ENCODE data around the gene RPP40.

RPP40 gene

GRCh38 chr6:4967301-4968030 lies 36.4 kb downstream of the RPP40 start:
- no peaks in the 10 kb centered on the region for H3K9me3 ChIP-seq (ENCODE audit: control insufficient read depth, low read depth, low read length)

DNA sequence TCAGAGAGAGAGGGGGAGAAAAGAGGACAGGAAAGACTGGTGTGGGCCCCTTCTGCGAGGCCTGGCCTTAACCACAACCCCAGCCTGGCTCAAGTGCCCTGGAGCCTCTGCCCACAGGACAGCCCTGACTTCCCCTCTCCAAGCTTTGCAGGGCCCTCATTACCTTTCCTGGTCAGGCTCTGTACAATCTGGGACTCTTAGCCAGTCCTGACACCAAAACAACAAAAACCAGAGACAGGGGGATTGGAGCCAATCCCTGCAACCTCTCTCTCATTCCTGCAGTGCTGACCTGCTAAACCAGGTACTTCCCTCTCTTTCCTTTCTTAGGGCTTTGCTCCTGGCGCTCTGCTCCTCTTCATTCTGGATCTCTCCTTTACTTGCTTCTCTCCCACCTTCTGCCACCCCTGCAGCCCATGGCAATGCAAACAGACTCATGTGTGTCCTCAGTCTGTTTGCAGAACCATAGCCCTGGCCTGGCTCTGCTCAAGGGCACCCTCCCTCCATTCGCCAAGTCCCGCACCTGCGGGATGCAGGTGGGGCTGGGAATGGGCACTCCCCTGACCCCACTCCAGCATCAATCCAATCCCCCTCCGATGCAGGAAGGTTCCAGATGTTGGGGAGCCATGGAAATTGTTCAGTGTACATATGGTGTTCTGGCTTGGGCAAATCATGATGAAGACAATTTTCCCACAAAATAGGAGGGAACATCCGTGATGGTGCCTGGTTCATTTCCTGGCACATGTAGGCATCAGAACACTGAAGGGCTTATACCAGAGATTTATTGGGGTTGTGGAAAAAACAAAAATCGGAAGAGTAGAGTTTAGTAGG lies 38.1 kb downstream of the RPP40 start:
- H3K27me3 ChIP-seq (ENCODE audit: control insufficient read depth, insufficient read depth, low read length), result no peaks in the 10 kb centered on the region
- no peaks in the 10 kb centered on the region for H3K9me3 ChIP-seq (ENCODE audit: control insufficient read depth, low read depth, low read length)
- H3K27ac ChIP-seq (ENCODE audit: low read length), result no peak overlapping the region
- no peak overlapping the region for H3K4me3 ChIP-seq (ENCODE audit: low read length)
- H3K9ac ChIP-seq (ENCODE audit: low read length), result no peak overlapping the region
- no peaks in the 10 kb centered on the region for H3K4me1 ChIP-seq (ENCODE audit: control insufficient read depth, low read depth, low read length)
- H3K36me3 ChIP-seq (ENCODE audit: control insufficient read depth, low read depth, low read length), result no peaks in the 10 kb centered on the region

More at GRCh38 chr6:4967301-4968030, 36.4 kb downstream of the RPP40 start:
- Histone ChIP-seq H3K27ac (ENCODE audit: low read length) (no peak overlapping the region), H3K27me3 (ENCODE audit: control insufficient read depth, insufficient read depth, low read length) (no peaks in the 10 kb centered on the region), H3K4me3 (ENCODE audit: low read length) (no peak overlapping the region), H3K4me1 (ENCODE audit: control insufficient read depth, low read depth, low read length) (no peaks in the 10 kb centered on the region), H3K36me3 (ENCODE audit: control insufficient read depth, low read depth, low read length) (no peaks in the 10 kb centered on the region), H3K9ac (ENCODE audit: low read length) (no peak overlapping the region)

DNA sequence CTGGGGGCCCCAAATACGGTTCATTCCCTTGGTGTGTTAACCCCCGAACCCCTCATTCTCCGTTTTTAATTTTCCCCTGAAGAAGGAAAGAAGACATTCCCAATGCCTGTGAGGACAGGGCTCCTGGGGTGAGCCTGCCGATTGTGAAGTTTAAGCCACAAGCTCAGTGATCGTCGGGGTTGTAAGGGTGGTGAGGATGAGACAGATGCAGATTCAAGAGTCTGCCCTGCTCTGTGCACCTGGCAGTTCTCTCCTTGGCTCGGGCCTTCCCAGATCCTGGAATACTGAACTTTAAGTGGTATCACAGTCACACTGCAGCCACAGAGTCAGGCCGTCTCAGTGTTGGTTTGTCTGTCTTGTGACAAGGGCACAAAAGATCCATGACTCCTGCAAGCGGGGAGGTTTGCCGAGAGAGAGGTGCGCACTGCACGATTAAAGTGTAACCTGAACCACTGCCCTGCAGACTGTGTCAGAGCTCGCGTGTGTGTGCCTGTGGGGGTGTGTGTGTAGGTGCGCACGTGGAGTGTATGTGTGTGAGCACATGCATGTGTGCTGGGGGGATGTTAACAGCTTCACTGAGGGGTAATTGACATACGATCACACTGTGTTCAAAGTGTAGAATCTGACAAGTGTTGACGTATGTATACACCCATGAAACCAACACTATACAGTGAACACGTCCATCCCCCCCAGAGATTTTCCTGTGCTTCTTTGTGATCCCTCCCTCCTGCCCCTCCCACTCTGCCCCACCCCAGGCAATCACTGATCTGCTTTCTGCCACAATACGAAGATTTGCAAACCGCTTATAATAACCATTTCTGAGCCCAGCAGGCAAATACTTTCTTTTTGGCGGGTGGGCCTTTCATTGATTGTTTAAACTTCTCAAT lies 38.9 kb downstream of the RPP40 start:
- no peak overlapping the region for H3K9ac ChIP-seq (ENCODE audit: low read length)
- H3K9me3 ChIP-seq (ENCODE audit: control insufficient read depth, low read depth, low read length), result no peaks in the 10 kb centered on the region
- no peaks in the 10 kb centered on the region for H3K36me3 ChIP-seq (ENCODE audit: control insufficient read depth, low read depth, low read length)
- H3K4me3 ChIP-seq (ENCODE audit: low read length), result no peak overlapping the region
- H3K4me1 ChIP-seq (ENCODE audit: control insufficient read depth, low read depth, low read length), result no peaks in the 10 kb centered on the region
- H3K27me3 ChIP-seq (ENCODE audit: control insufficient read depth, insufficient read depth, low read length), result no peaks in the 10 kb centered on the region
- no peak overlapping the region for H3K27ac ChIP-seq (ENCODE audit: low read length)

DNA sequence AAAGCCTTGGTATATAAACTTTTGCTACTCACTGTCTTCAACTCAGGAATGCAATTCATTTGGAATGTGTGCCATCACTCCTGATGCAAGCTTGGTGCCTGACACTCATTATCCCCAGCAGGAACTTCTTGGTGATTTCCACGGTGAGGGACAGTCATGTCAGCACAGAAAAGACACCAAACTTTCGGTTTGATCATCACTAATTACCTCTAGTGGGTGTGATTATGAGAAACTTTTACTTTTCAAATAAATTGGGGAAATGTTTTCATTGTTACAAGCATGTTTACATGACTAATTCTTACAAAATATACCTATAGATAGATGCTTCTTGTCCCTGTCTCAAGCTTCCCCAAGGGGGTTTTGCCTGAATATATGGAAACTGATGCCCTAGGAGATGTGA lies 40.9 kb downstream of the RPP40 start:
- no peak overlapping the region for H3K4me3 ChIP-seq (ENCODE audit: low read length)
- no peaks in the 10 kb centered on the region for H3K9me3 ChIP-seq (ENCODE audit: control insufficient read depth, low read depth, low read length)
- peaks cover 4% of the 10 kb centered on the region for H3K4me1 ChIP-seq (ENCODE audit: control insufficient read depth, low read depth, low read length)
- no peak overlapping the region for H3K27ac ChIP-seq (ENCODE audit: low read length)
- no peaks in the 10 kb centered on the region for H3K27me3 ChIP-seq (ENCODE audit: control insufficient read depth, insufficient read depth, low read length)
- no peak overlapping the region for H3K9ac ChIP-seq (ENCODE audit: low read length)
- no peaks in the 10 kb centered on the region for H3K36me3 ChIP-seq (ENCODE audit: control insufficient read depth, low read depth, low read length)

- Histone ChIP-seq H3K9ac (ENCODE audit: low read length) (no peak overlapping the region), H3K36me3 (ENCODE audit: control insufficient read depth, low read depth, low read length) (no peaks in the 10 kb centered on the region), H3K4me1 (ENCODE audit: control insufficient read depth, low read depth, low read length) (peaks cover 4% of the 10 kb centered on the region), H3K27me3 (ENCODE audit: control insufficient read depth, insufficient read depth, low read length) (no peaks in the 10 kb centered on the region), H3K4me3 (ENCODE audit: low read length) (no peak overlapping the region), H3K27ac (ENCODE audit: low read length) (no peak overlapping the region), H3K9me3 (ENCODE audit: control insufficient read depth, low read depth, low read length) (no peaks in the 10 kb centered on the region)
These were observed 42.3 kb downstream of the RPP40 start for GRCh38 chr6:4961322-4962168.

DNA sequence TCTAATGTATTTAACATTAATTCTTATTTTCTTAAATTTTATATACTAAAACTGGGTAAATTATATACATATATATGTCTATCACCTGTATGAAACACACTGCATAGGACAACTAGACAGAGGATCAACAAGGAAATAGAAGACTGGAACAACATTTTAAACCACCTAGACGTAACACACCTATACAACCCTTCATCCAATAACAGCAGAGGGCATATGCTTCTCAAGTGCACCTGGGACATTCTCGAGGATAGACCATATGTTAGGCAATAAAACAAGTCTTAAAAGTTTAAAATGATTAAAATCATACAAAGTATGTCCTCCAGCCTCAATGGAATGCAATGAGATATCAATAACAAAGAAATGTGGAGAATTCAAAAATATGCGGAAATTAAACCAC lies 45.2 kb downstream of the RPP40 start:
- no peak overlapping the region for H3K27ac ChIP-seq (ENCODE audit: low read length)
- no peak overlapping the region for H3K4me3 ChIP-seq (ENCODE audit: low read length)
- H3K4me1 ChIP-seq (ENCODE audit: control insufficient read depth, low read depth, low read length), result peaks cover 4% of the 10 kb centered on the region
- no peaks in the 10 kb centered on the region for H3K9me3 ChIP-seq (ENCODE audit: control insufficient read depth, low read depth, low read length)
- H3K27me3 ChIP-seq (ENCODE audit: control insufficient read depth, insufficient read depth, low read length), result no peaks in the 10 kb centered on the region
- peaks cover 18% of the 10 kb centered on the region for H3K36me3 ChIP-seq (ENCODE audit: control insufficient read depth, low read depth, low read length)
- no peak overlapping the region for H3K9ac ChIP-seq (ENCODE audit: low read length)

DNA sequence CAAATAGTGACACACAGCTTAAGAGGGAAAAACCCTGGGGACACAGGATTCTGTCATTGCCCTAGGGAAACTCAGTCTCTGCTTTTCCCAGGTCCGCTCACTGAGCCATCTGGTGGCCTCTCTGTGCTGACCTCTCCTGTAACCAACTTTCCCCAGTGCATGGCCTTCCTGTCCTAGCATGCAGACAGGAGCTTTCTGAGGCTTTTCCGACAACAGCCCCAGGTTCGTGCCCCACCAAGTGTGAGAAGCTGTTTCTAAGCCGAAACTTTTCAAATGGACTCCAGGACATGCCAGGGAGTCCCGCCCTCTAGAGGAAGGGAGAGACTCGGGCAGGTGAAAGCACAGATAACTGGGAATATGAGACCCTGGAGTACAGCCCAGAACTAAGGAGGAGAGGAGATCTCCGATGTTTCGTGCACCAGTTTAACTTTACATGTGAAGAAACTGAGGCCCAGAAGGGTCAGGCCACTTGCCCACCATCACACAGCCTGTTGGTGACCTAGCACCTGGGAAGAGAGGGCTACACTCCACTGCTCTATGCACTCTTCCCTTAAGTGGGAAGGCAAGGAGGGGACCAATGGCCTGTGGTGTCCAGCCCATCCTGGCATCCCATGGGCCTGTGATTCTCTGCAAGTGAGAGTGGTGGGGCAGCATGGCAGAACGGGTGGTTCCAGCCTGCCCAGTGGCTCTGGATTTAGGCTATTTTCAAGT lies 46.2 kb downstream of the RPP40 start:
- no peak overlapping the region for H3K4me3 ChIP-seq (ENCODE audit: low read length)
- H3K9ac ChIP-seq (ENCODE audit: low read length), result no peak overlapping the region
- H3K27me3 ChIP-seq (ENCODE audit: control insufficient read depth, insufficient read depth, low read length), result no peaks in the 10 kb centered on the region
- no peak overlapping the region for H3K27ac ChIP-seq (ENCODE audit: low read length)
- no peaks in the 10 kb centered on the region for H3K9me3 ChIP-seq (ENCODE audit: control insufficient read depth, low read depth, low read length)
- H3K4me1 ChIP-seq (ENCODE audit: control insufficient read depth, low read depth, low read length), result peaks cover 4% of the 10 kb centered on the region
- peaks cover 21% of the 10 kb centered on the region for H3K36me3 ChIP-seq (ENCODE audit: control insufficient read depth, low read depth, low read length)

DNA sequence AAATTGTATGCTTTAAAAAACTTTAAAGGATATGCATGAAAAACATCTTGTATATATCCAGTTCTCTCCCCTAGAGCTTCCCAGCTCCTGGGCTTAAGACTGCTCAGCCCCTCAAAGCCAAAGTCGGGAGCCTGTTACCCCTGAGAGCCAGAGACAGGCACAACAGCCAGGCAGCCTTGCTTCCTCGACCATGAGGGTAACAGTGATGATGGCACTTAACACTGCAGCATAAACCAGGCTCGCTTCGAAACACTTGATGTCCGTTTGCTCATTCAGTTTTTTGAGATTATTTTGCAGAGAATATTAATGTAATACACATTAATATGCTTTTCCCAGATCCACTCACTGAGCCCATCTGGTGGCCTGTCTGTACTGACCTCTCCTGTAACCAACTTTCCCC lies 47.2 kb downstream of the RPP40 start:
- Histone ChIP-seq H3K27ac (ENCODE audit: low read length) (no peak overlapping the region), H3K9ac (ENCODE audit: low read length) (no peak overlapping the region), H3K9me3 (ENCODE audit: control insufficient read depth, low read depth, low read length) (no peaks in the 10 kb centered on the region), H3K4me1 (ENCODE audit: control insufficient read depth, low read depth, low read length) (peaks cover 4% of the 10 kb centered on the region), H3K27me3 (ENCODE audit: control insufficient read depth, insufficient read depth, low read length) (no peaks in the 10 kb centered on the region), H3K36me3 (ENCODE audit: control insufficient read depth, low read depth, low read length) (peaks cover 25% of the 10 kb centered on the region), H3K4me3 (ENCODE audit: low read length) (no peak overlapping the region)

GRCh38 chr6:4953440-4953839 lies 50.4 kb downstream of the RPP40 start:
- no peaks in the 10 kb centered on the region for H3K9me3 ChIP-seq (ENCODE audit: control insufficient read depth, low read depth, low read length)
- peaks cover 7% of the 10 kb centered on the region for H3K4me1 ChIP-seq (ENCODE audit: control insufficient read depth, low read depth, low read length)
- H3K27ac ChIP-seq (ENCODE audit: low read length), result no peak overlapping the region
- H3K4me3 ChIP-seq (ENCODE audit: low read length), result no peak overlapping the region
- H3K27me3 ChIP-seq (ENCODE audit: control insufficient read depth, insufficient read depth, low read length), result no peaks in the 10 kb centered on the region
- H3K36me3 ChIP-seq (ENCODE audit: control insufficient read depth, low read depth, low read length), result peaks cover 25% of the 10 kb centered on the region
- H3K9ac ChIP-seq (ENCODE audit: low read length), result no peak overlapping the region

DNA sequence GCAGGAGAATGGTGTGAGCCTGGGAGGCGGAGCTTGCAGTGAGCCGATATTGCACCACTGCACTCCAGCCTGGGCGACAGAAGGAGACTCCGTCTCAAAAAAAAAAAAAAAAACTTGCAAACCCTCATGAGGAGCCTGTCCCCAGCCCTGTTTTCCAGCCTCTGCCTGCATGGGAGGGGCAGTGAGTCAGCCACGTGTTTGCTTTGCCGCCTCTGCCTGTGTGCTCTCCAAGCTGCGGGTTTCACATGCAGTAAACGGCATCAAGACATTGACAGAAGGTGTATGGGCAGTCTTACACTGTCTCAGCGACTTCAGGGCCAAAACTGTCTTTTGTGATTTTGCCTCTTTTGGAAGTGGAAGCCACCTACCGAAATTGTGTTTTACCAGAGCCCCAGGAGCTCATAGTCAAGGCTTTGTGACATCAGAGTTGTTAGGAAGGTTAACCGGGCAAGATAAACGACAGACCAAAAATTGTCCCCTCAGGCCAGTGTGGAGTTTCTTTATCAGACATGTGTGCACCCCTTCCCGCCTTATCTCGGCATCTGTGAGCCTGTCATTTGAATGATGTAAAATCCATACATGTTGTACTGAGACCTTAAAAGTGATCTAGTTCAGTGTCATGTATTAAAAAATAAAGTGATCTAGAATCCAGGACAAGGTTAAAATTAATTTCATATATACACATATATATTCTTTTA lies 52.9 kb downstream of the RPP40 start:
- Histone ChIP-seq H3K36me3 (ENCODE audit: control insufficient read depth, low read depth, low read length) (peaks cover 25% of the 10 kb centered on the region), H3K4me1 (ENCODE audit: control insufficient read depth, low read depth, low read length) (peaks cover 8% of the 10 kb centered on the region), H3K4me3 (ENCODE audit: low read length) (no peak overlapping the region), H3K9ac (ENCODE audit: low read length) (no peak overlapping the region), H3K27me3 (ENCODE audit: control insufficient read depth, insufficient read depth, low read length) (no peaks in the 10 kb centered on the region), H3K27ac (ENCODE audit: low read length) (no peak overlapping the region), H3K9me3 (ENCODE audit: control insufficient read depth, low read depth, low read length) (no peaks in the 10 kb centered on the region)

Data from iPS-18a (cell line).